HEK293 (cell line): Measurements from ENCODE around the gene CAPZB.

Source experiments
- CTCF ChIA-PET: fragments of 350-600 bp; formaldehyde crosslinking; extraction: SDS; loops from one replicate; lab custom pipeline; 2021; ENCODE audit warnings: antibody characterized with exemption; lab: Yijun Ruan, JAX
- POLR2A ChIA-PET: fragments of 300-600 bp; formaldehyde crosslinking; extraction: SDS; loops from one replicate; lab custom pipeline; 2020; ENCODE audit warnings: antibody characterized with exemption, inconsistent platforms; lab: Yijun Ruan, JAX
- H3K27ac ChIP-seq: fragments of 200-500 bp; sonication (Bioruptor generic); 2 replicates; pipeline ENCODE4 v1.5.1; 2014; ENCODE audit warnings: low read depth, low read length, control low read depth, inconsistent platforms; ENCODE audit errors: extremely low read depth
- H3K36me3 ChIP-seq, 2 experiments: fragments of 200-500 bp in 1 of 2; sonication (Bioruptor generic) in 1 of 2; 1 replicate in 1 of 2; 2 replicates in 1 of 2; pipeline ENCODE4 v1.5.1; 2014 to 2017; ENCODE audit warnings: inconsistent platforms in 2 of 2, low read length in 2 of 2; ENCODE audit not compliant: control insufficient read depth in 2 of 2, insufficient read depth in 1 of 2
- H3K4me1 ChIP-seq: fragments of 200-500 bp; sonication (Bioruptor generic); 2 replicates; pipeline ENCODE4 v1.5.1; 2014; ENCODE audit warnings: mild to moderate bottlenecking, low read length, inconsistent platforms; ENCODE audit not compliant: control insufficient read depth, insufficient read depth
- H3K4me3 ChIP-seq: 2 replicates; pipeline ENCODE4 v1.5.1; 2011; ENCODE audit warnings: low read depth, mild to moderate bottlenecking, control low read depth, low read length, moderate library complexity
- H3K9me3 ChIP-seq: fragments of 200-500 bp; sonication (Bioruptor generic); 2 replicates; pipeline ENCODE4 v1.5.1; 2014; ENCODE audit warnings: low read depth, low read length, inconsistent platforms; ENCODE audit not compliant: control insufficient read depth, insufficient read depth
- BCL11B ChIP-seq: fragments of 450-650 bp; formaldehyde crosslinking; IDR thresholded peaks from 2 replicates; pipeline ENCODE4 v1.5.1; 2016; ENCODE audit warnings: low read depth, missing biosample characterization, missing genetic modification characterization
- KLF1 ChIP-seq: fragments of 450-650 bp; formaldehyde crosslinking; IDR thresholded peaks from 2 replicates; pipeline ENCODE4 v1.5.1; 2016; ENCODE audit warnings: missing biosample characterization, missing genetic modification characterization
- REPIN1 ChIP-seq: fragments of 450-650 bp; formaldehyde crosslinking; IDR thresholded peaks from 2 replicates; pipeline ENCODE4 v1.5.1; 2017; ENCODE audit warnings: missing biosample characterization, missing genetic modification characterization, low read depth
- SCRT2 ChIP-seq: fragments of 450-650 bp; formaldehyde crosslinking; IDR thresholded peaks from 2 replicates; pipeline ENCODE4 v1.5.1; 2016; ENCODE audit warnings: missing biosample characterization, missing genetic modification characterization
- ZBTB8A ChIP-seq: fragments of 450-650 bp; formaldehyde crosslinking; IDR thresholded peaks from 2 replicates; pipeline ENCODE4 v1.5.1; 2016; ENCODE audit warnings: missing biosample characterization, missing genetic modification characterization
- ZNF16 ChIP-seq: fragments of 450-650 bp; formaldehyde crosslinking; IDR thresholded peaks from 2 replicates; pipeline ENCODE4 v1.5.1; 2016; ENCODE audit warnings: low read depth, missing biosample characterization, missing genetic modification characterization
- ZNF174 ChIP-seq: fragments of 450-650 bp; formaldehyde crosslinking; IDR thresholded peaks from 2 replicates; pipeline ENCODE4 v1.5.0; 2017; ENCODE audit warnings: missing biosample characterization, mild to moderate bottlenecking, missing genetic modification characterization
- ZNF175 ChIP-seq: fragments of 450-650 bp; formaldehyde crosslinking; IDR thresholded peaks from 2 replicates; pipeline ENCODE4 v1.5.1; 2016; ENCODE audit warnings: missing biosample characterization, missing genetic modification characterization
- ZNF521 ChIP-seq: fragments of 450-650 bp; formaldehyde crosslinking; IDR thresholded peaks from 2 replicates; pipeline ENCODE4 v1.5.1; 2017; ENCODE audit warnings: missing biosample characterization, mild to moderate bottlenecking, missing genetic modification characterization
- ZNF529 ChIP-seq: fragments of 450-650 bp; formaldehyde crosslinking; IDR thresholded peaks from 2 replicates; pipeline ENCODE4 v1.5.1; 2017; ENCODE audit warnings: missing genetic modification characterization, missing biosample characterization; ENCODE audit not compliant: insufficient replicate concordance
- ZNF548 ChIP-seq: fragments of 450-650 bp; formaldehyde crosslinking; IDR thresholded peaks from 2 replicates; pipeline ENCODE4 v1.5.1; 2016; ENCODE audit warnings: missing biosample characterization, missing genetic modification characterization
- ZNF555 ChIP-seq: fragments of 450-650 bp; formaldehyde crosslinking; conservative IDR thresholded peaks from 2 replicates; pipeline ENCODE4 v1.5.1; 2017; ENCODE audit warnings: missing biosample characterization, mild to moderate bottlenecking, missing genetic modification characterization, inconsistent platforms
- ZNF558 ChIP-seq: fragments of 450-650 bp; formaldehyde crosslinking; IDR thresholded peaks from 2 replicates; pipeline ENCODE4 v1.5.1; 2016; ENCODE audit warnings: missing biosample characterization, missing genetic modification characterization
- ZNF621 ChIP-seq: fragments of 450-650 bp; formaldehyde crosslinking; IDR thresholded peaks from 2 replicates; pipeline ENCODE4 v1.5.1; 2017; ENCODE audit warnings: missing biosample characterization, missing genetic modification characterization
- ZNF626 ChIP-seq: fragments of 450-650 bp; sonication (Bioruptor Pico); formaldehyde crosslinking; IDR thresholded peaks from 2 replicates; pipeline ENCODE4 v1.5.1; 2018; ENCODE audit warnings: missing biosample characterization, missing genetic modification characterization, inconsistent platforms
- ZNF843 ChIP-seq: fragments of 450-650 bp; formaldehyde crosslinking; IDR thresholded peaks from 2 replicates; pipeline ENCODE4 v1.5.1; 2016; ENCODE audit warnings: missing biosample characterization, missing genetic modification characterization
- ZSCAN23 ChIP-seq: fragments of 450-650 bp; formaldehyde crosslinking; IDR thresholded peaks from 2 replicates; pipeline ENCODE4 v1.5.1; 2016; ENCODE audit warnings: missing biosample characterization, missing genetic modification characterization
- TF ChIP-seq, protein P1 (sequence below): fragments of 450-650 bp; formaldehyde crosslinking; IDR thresholded peaks from 2 replicates; pipeline ENCODE4 v1.5.1; 2016; ENCODE audit warnings: missing biosample characterization, missing genetic modification characterization
- TF ChIP-seq, protein P2 (sequence below): fragments of 450-650 bp; formaldehyde crosslinking; IDR thresholded peaks from 2 replicates; pipeline ENCODE4 v1.5.1; 2016; ENCODE audit warnings: missing biosample characterization, missing genetic modification characterization
- TF ChIP-seq, protein P3 (sequence below): fragments of 450-650 bp; formaldehyde crosslinking; IDR thresholded peaks from 2 replicates; pipeline ENCODE4 v1.5.1; 2016; ENCODE audit warnings: missing biosample characterization, missing genetic modification characterization
- TF ChIP-seq, protein P4 (sequence below): fragments of 450-650 bp; formaldehyde crosslinking; optimal IDR thresholded peaks from 2 replicates; pipeline ENCODE3; 2016; ENCODE audit warnings: missing biosample characterization, mild to moderate bottlenecking, missing genetic modification characterization

CAPZB gene

DNA sequence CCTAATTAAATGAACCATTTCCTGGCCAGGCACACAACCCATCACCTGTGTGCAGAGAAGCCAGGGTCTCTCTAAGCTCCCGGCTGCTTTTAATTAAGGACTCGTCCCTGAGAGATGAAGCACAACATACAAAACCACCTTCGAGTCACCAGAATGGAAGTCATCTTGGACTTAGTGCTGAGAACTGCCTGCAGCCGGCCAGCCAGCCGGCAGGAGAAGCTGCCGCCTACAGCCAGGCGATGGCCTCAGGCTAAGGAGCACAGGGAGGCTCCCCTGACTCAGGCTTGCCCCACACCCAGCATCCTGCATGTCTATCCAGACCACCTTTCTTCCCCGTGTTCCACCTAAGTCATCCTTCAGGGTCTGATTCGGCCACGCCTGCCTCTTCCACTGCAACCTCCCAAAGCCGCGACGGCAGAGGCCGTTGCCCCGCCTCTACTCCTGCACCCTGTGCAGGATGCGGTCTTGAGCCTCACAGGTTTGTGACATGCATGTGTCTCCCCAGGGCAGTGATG is 89.6 kb downstream of the CAPZB start:
- ChIA-PET CTCF (interaction anchor here (0.9 kb wide), 1 partner anchor 258 kb away, joined by 3 read pairs; no protein-coding TSS in a partner anchor), POLR2A (no interaction called here)
- Histone ChIP-seq H3K4me3 (no peak overlapping the region), H3K4me1 (no peaks in the 10 kb centered on the region), H3K36me3 (peaks cover 0 to 6% of the 10 kb centered on the region in 2 experiments; a peak in 1 of 3 replicates), H3K27ac (no peak overlapping the region), H3K9me3 (no peaks in the 10 kb centered on the region)
- TF ChIP-seq, protein P1, sequence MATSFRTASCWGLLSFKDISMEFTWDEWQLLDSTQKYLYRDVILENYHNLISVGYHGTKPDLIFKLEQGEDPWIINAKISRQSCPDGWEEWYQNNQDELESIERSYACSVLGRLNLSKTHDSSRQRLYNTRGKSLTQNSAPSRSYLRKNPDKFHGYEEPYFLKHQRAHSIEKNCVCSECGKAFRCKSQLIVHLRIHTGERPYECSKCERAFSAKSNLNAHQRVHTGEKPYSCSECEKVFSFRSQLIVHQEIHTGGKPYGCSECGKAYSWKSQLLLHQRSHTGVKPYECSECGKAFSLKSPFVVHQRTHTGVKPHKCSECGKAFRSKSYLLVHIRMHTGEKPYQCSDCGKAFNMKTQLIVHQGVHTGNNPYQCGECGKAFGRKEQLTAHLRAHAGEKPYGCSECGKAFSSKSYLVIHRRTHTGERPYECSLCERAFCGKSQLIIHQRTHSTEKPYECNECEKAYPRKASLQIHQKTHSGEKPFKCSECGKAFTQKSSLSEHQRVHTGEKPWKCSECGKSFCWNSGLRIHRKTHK, result no peak
- TF ChIP-seq ZNF621 (tag by site-specific recombination), result no peak
- peak; percentile 48 for TF ChIP-seq KLF1 (tag by site-specific recombination)
- TF ChIP-seq, protein P2, sequence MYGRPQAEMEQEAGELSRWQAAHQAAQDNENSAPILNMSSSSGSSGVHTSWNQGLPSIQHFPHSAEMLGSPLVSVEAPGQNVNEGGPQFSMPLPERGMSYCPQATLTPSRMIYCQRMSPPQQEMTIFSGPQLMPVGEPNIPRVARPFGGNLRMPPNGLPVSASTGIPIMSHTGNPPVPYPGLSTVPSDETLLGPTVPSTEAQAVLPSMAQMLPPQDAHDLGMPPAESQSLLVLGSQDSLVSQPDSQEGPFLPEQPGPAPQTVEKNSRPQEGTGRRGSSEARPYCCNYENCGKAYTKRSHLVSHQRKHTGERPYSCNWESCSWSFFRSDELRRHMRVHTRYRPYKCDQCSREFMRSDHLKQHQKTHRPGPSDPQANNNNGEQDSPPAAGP (tag by site-specific recombination), result peak; percentile 72

DNA sequence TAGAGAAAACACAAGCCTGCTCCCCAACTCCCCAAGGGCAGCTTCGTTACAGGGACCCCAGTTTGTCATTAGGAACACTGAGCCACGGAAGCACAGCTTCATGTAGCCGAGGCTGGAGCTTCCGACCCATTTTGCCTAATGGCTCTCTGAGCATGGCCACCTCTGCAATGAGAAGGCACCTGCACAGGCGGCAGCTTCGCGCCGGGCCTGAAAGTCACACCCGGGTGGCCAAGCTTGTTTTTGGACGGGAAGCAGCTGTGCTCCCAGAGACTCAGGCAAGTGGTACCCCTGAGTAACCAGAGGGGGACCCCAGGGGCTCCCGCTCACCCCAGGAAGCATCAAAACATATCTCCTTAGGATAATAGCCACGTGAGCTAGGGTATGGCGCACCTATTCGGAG is 92.3 kb downstream of the CAPZB start:
- no peak overlapping the region for H3K27ac ChIP-seq
- H3K9me3 ChIP-seq, result no peaks in the 10 kb centered on the region
- ChIA-PET CTCF (interaction anchor here (0.5 to 3.7 kb wide), 6 partner anchors 8 to 1036 kb away, joined by 3 to 43 read pairs (median 4); no protein-coding TSS in a partner anchor), POLR2A (interaction anchor here (0.7 kb wide), 2 partner anchors 27 to 172 kb away, joined by 3 to 7 read pairs; no protein-coding TSS in a partner anchor)
- TF ChIP-seq SCRT2 (tag by site-specific recombination), result no peak
- no peak for TF ChIP-seq ZNF843 (tag by site-specific recombination)
- TF ChIP-seq, protein P3, sequence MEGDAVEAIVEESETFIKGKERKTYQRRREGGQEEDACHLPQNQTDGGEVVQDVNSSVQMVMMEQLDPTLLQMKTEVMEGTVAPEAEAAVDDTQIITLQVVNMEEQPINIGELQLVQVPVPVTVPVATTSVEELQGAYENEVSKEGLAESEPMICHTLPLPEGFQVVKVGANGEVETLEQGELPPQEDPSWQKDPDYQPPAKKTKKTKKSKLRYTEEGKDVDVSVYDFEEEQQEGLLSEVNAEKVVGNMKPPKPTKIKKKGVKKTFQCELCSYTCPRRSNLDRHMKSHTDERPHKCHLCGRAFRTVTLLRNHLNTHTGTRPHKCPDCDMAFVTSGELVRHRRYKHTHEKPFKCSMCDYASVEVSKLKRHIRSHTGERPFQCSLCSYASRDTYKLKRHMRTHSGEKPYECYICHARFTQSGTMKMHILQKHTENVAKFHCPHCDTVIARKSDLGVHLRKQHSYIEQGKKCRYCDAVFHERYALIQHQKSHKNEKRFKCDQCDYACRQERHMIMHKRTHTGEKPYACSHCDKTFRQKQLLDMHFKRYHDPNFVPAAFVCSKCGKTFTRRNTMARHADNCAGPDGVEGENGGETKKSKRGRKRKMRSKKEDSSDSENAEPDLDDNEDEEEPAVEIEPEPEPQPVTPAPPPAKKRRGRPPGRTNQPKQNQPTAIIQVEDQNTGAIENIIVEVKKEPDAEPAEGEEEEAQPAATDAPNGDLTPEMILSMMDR (tag by site-specific recombination), result no peak
- no peak overlapping the region for H3K4me3 ChIP-seq
- no peaks in the 10 kb centered on the region for H3K4me1 ChIP-seq
- peaks cover 0 to 2% of the 10 kb centered on the region in 2 experiments; a peak in 1 of 3 replicates for H3K36me3 ChIP-seq

DNA sequence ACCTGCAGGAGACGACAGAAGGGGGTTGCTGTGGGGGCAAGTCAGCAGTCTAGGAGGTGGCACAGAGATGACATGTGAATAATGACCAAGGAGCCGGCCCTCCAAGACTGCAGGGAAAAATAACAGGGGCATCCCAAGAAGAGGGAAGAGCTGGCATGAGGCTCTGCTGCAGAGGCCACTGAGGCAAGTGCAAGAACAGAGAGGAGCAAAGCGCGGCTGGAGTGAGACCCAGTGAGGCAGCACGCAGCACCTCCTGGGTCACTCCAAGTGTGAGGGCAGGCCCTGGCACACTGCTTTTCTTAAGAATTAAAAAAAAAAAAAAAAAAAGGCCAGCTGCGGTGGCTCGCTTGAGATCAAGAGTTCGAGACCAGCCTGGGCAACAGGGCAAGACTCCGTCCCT is 93.1 kb downstream of the CAPZB start:
- CTCF ChIA-PET, result interaction anchor here (0.5 to 3.7 kb wide), 8 partner anchors 9 to 262 kb away, joined by 3 to 43 read pairs (median 4); no protein-coding TSS in a partner anchor
- Histone ChIP-seq H3K4me3 (no peak overlapping the region), H3K4me1 (no peaks in the 10 kb centered on the region)
- TF ChIP-seq ZNF548 (tag by site-specific recombination) (no peak), ZNF621 (tag by site-specific recombination) (no peak), BCL11B (tag by site-specific recombination) (no peak), ZSCAN23 (tag by site-specific recombination) (no peak), ZNF555 (no peak), REPIN1 (tag by site-specific recombination) (no peak), ZNF16 (tag by site-specific recombination) (no peak)
- TF ChIP-seq, all 188 proteins: peak for 0
- H3K9me3 ChIP-seq, result no peaks in the 10 kb centered on the region
- POLR2A ChIA-PET, result interaction anchor here (0.7 kb wide), 2 partner anchors 28 to 173 kb away, joined by 3 to 7 read pairs; no protein-coding TSS in a partner anchor
- no peak overlapping the region for H3K27ac ChIP-seq
- no peaks in the 10 kb centered on the region for H3K36me3 ChIP-seq

DNA sequence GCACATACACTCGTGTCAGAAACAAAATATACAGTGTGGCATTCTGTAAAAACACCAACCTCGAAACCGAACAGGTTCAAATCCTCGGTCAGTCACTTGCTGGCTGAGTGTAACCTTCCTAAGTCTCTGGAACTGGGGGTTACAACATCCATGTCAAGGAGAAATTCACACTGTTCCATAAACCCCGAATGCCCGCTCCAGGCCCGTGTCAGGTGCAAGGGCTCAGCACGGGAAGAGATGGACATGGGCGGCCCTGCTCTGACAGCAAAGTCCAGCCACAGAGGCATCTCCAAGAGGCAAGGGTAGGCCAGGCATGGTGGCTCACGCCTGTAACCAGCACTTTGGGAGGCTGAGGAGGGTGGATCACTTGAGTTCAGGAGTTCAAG is 93.8 kb downstream of the CAPZB start:
- no peaks in the 10 kb centered on the region for H3K36me3 ChIP-seq
- ChIA-PET POLR2A (no interaction called here), CTCF (interaction anchor here (0.7 to 3.7 kb wide), 16 partner anchors 9 to 263 kb away, joined by 3 to 43 read pairs (median 4); no protein-coding TSS in a partner anchor)
- no peaks in the 10 kb centered on the region for H3K9me3 ChIP-seq
- H3K4me3 ChIP-seq, result no peak overlapping the region
- no peak overlapping the region for H3K27ac ChIP-seq
- no peaks in the 10 kb centered on the region for H3K4me1 ChIP-seq
- TF ChIP-seq ZBTB8A (tag by site-specific recombination) (no peak), ZNF174 (no peak), ZNF521 (tag by site-specific recombination) (no peak), ZNF529 (tag by site-specific recombination) (no peak), ZNF558 (tag by site-specific recombination) (no peak), ZNF626 (tag by site-specific recombination) (no peak), ZNF175 (tag by site-specific recombination) (no peak)
- TF ChIP-seq, protein P4, sequence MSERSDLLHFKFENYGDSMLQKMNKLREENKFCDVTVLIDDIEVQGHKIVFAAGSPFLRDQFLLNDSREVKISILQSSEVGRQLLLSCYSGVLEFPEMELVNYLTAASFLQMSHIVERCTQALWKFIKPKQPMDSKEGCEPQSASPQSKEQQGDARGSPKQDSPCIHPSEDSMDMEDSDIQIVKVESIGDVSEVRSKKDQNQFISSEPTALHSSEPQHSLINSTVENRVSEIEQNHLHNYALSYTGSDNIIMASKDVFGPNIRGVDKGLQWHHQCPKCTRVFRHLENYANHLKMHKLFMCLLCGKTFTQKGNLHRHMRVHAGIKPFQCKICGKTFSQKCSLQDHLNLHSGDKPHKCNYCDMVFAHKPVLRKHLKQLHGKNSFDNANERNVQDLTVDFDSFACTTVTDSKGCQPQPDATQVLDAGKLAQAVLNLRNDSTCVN (tag by site-specific recombination), result no peak
